Measurements from ENCODE around the gene NAPB. TPM values are rescaled to one million over a fixed set of nuclear protein-coding genes. Genes with fewer than 3 reads are reported as not detected.

Gene NAPB
- total and polyA plus RNA-seq, 10 of the 15 experiments (the other 5 are each of a cell fraction or from before 2014, with no cell fraction given), result 2.1 to 15.9 (median 7.2) TPM

GRCh38 chr20:23350196-23350903 is 70.9 kb downstream of the NAPB start, which contains the start of gene NXT1 (continued):
- TF ChIP-seq, protein P1, sequence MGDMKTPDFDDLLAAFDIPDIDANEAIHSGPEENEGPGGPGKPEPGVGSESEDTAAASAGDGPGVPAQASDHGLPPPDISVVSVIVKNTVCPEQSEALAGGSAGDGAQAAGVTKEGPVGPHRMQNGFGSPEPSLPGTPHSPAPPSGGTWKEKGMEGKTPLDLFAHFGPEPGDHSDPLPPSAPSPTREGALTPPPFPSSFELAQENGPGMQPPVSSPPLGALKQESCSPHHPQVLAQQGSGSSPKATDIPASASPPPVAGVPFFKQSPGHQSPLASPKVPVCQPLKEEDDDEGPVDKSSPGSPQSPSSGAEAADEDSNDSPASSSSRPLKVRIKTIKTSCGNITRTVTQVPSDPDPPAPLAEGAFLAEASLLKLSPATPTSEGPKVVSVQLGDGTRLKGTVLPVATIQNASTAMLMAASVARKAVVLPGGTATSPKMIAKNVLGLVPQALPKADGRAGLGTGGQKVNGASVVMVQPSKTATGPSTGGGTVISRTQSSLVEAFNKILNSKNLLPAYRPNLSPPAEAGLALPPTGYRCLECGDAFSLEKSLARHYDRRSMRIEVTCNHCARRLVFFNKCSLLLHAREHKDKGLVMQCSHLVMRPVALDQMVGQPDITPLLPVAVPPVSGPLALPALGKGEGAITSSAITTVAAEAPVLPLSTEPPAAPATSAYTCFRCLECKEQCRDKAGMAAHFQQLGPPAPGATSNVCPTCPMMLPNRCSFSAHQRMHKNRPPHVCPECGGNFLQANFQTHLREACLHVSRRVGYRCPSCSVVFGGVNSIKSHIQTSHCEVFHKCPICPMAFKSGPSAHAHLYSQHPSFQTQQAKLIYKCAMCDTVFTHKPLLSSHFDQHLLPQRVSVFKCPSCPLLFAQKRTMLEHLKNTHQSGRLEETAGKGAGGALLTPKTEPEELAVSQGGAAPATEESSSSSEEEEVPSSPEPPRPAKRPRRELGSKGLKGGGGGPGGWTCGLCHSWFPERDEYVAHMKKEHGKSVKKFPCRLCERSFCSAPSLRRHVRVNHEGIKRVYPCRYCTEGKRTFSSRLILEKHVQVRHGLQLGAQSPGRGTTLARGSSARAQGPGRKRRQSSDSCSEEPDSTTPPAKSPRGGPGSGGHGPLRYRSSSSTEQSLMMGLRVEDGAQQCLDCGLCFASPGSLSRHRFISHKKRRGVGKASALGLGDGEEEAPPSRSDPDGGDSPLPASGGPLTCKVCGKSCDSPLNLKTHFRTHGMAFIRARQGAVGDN (IDR thresholded peaks at IDR 0.05), result peak; percentile 90
- TF ChIP-seq SREBF1 (IDR thresholded peaks at IDR 0.05; ENCODE audit: low read length), result no peak; the same call in 1 of the 2 replicates
- no peak for TF ChIP-seq MEF2B (IDR thresholded peaks at IDR 0.05; ENCODE audit: partially characterized antibody, poor library complexity, severe bottlenecking)
- TF ChIP-seq ZNF274 (IDR thresholded peaks at IDR 0.05; ENCODE audit: insufficient read depth, insufficient read length), result no peak
- no peak for TF ChIP-seq KDM1A (IDR thresholded peaks at IDR 0.05; ENCODE audit: borderline replicate concordance)
- peak; percentile 86 for TF ChIP-seq NFYB (IDR thresholded peaks at IDR 0.05; ENCODE audit: insufficient read depth, low read depth, low read length)
- TF ChIP-seq, protein P2, sequence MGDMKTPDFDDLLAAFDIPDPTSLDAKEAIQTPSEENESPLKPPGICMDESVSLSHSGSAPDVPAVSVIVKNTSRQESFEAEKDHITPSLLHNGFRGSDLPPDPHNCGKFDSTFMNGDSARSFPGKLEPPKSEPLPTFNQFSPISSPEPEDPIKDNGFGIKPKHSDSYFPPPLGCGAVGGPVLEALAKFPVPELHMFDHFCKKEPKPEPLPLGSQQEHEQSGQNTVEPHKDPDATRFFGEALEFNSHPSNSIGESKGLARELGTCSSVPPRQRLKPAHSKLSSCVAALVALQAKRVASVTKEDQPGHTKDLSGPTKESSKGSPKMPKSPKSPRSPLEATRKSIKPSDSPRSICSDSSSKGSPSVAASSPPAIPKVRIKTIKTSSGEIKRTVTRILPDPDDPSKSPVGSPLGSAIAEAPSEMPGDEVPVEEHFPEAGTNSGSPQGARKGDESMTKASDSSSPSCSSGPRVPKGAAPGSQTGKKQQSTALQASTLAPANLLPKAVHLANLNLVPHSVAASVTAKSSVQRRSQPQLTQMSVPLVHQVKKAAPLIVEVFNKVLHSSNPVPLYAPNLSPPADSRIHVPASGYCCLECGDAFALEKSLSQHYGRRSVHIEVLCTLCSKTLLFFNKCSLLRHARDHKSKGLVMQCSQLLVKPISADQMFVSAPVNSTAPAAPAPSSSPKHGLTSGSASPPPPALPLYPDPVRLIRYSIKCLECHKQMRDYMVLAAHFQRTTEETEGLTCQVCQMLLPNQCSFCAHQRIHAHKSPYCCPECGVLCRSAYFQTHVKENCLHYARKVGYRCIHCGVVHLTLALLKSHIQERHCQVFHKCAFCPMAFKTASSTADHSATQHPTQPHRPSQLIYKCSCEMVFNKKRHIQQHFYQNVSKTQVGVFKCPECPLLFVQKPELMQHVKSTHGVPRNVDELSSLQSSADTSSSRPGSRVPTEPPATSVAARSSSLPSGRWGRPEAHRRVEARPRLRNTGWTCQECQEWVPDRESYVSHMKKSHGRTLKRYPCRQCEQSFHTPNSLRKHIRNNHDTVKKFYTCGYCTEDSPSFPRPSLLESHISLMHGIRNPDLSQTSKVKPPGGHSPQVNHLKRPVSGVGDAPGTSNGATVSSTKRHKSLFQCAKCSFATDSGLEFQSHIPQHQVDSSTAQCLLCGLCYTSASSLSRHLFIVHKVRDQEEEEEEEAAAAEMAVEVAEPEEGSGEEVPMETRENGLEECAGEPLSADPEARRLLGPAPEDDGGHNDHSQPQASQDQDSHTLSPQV (IDR thresholded peaks at IDR 0.05), result peak; percentile 100
- TF ChIP-seq LARP7 (IDR thresholded peaks at IDR 0.05), result peak; percentile 41; the same call in 1 of the 2 replicates
- TF ChIP-seq CREM (IDR thresholded peaks at IDR 0.05; ENCODE audit: low read depth), result peak; percentile 67; the same call in 1 of the 2 replicates
- TF ChIP-seq ZNF24 (IDR thresholded peaks at IDR 0.05), result no peak
- no peak for TF ChIP-seq POLR2AphosphoS2 (IDR thresholded peaks at IDR 0.05; ENCODE audit: low read depth, low read length)
- TF ChIP-seq KLF5 (IDR thresholded peaks at IDR 0.05; ENCODE audit: partially characterized antibody), result no peak
- TF ChIP-seq ZBTB40 (IDR thresholded peaks at IDR 0.05; ENCODE audit: borderline replicate concordance), result peak; percentile 94
- no peak for TF ChIP-seq NR2C2 (IDR thresholded peaks at IDR 0.05; ENCODE audit: borderline replicate concordance, control insufficient read depth, insufficient read length, low read depth)
- TF ChIP-seq DPF2 (IDR thresholded peaks at IDR 0.05), result peak; percentile 97
- TF ChIP-seq, protein P3, sequence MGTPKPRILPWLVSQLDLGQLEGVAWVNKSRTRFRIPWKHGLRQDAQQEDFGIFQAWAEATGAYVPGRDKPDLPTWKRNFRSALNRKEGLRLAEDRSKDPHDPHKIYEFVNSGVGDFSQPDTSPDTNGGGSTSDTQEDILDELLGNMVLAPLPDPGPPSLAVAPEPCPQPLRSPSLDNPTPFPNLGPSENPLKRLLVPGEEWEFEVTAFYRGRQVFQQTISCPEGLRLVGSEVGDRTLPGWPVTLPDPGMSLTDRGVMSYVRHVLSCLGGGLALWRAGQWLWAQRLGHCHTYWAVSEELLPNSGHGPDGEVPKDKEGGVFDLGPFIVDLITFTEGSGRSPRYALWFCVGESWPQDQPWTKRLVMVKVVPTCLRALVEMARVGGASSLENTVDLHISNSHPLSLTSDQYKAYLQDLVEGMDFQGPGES (IDR thresholded peaks at IDR 0.05), result 0 out of 2 replicates have a peak, but pooled peaks have one; percentile 53

Data from GM12878 (cell line).